HG03175 (cell line): ENCODE results near the gene ADCY2.

ENCODE experiments used
- ATAC-seq: cut with Tn5 transposase; IDR thresholded peaks from one replicate; pipeline ENCODE4 v1.9.1; 2021; ENCODE audit warnings: mild to moderate bottlenecking, moderate library complexity; ENCODE audit not compliant: unreplicated experiment

Gene ADCY2

DNA sequence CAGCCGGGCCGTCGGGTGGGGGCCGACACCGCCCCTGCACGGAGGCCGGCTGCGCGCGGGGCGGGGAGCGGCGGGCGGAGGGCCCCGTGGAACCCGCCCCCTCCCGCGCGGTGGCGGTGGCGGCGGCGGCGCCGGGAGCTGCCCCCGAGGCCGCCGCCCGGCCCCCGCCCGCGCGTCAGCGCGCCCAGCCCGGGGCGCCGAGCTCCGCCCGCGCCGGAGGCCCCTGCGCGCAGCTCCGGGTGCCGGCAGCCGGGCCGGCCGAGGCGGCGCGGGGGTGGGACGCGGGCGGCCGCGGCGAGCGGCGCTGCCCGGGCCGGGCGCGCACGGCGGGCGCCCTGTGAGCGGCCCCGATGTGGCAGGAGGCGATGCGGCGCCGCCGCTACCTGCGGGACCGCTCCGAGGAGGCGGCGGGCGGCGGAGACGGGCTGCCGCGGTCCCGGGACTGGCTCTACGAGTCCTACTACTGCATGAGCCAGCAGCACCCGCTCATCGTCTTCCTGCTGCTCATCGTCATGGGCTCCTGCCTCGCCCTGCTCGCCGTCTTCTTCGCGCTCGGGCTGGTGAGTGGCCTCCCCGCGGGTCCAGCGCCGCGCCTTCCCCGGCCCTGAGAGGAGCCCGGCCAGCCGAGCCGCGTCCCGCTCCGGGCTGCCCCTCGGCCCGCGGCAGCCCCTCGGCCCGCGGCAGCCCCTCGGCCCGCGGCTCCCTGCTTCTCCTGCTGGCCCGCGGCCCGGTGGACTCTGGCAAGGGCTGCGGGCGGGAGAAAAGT lies at the start of gene ADCY2:
Gene ADCY2, plus strand, starts transcription at position 192 of the 766 bp plus-strand sequence. Its CDS starts 159 bp downstream, at position 351.
- no peak for ATAC-seq

- no peak for ATAC-seq
Observed at GRCh38 chr5:7347377-7347776, 48.6 kb upstream of the ADCY2 start.

- no peak for ATAC-seq
Observed at GRCh38 chr5:7348168-7348854, 47.6 kb upstream of the ADCY2 start.

DNA sequence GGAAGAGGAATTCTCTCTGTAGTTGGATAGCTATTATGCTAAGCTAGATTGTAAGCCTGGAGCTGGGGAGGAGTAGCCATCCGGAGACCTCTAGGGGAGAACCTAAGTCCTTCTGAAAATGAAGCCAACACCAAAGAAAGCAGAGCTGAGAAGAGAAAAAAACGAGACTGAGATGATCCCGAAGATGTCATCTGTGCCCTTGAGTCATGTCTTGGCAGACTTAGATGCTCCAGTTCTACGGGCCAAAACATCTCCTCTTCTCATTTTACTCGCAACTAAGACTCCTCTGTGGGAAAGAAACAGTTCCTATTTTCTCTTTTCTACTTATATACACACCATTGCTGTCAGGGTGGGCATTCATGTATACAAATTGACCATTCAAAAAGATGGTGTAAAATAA lies 34.3 kb upstream of the ADCY2 start:
- no peak for ATAC-seq

DNA sequence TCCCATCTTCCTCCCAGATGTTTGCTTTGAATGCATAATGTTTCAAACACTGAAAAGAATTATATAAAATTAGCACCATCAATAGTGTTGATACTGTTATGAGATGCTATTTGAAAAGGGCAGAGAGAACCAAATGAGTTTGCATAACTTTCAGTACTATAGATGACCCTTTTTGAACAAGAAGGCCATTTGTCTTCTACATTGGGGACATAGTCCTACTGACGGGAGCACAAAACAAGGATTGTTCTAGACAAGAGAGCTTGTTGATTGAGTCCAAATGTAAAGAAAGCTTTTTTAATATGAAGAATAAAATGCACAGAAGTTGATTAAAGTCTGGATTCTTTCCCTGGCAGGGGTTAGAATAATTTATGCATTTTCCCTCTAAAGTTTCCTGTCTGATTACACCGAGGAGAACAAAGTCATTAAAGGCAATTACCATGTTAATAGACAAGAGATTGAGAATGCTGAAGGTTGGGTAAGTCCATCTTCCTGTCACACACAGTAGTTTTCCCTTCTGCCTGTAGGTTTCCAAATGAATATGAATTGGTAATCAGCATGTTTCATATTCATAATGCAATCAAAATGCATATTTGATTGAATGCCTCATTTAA lies 32.8 kb upstream of the ADCY2 start:
- ATAC-seq = no peak

- ATAC-seq = no peak
Observed at GRCh38 chr5:7364226-7364875, 31.6 kb upstream of the ADCY2 start.

- no peak for ATAC-seq
Observed at GRCh38 chr5:7367780-7368179, 28.2 kb upstream of the ADCY2 start.

DNA sequence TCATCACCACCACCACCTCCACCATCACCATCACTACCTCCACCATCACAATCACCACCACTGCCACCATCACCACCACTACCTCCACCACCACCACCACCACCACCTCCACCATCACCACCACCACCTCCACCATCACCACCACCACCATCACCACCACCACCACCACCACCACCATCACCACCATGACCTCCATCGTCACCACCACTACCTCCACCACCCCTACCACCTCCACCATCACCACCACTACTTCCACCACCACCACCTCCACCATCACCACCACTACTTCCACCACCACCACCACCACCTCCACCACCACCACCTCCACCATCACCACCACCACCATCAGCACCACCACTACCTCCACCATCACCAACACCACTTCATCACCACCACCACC lies 23.5 kb upstream of the ADCY2 start:
- ATAC-seq = no peak

GRCh38 chr5:7374186-7374585 lies 21.8 kb upstream of the ADCY2 start:
- ATAC-seq = no peak

GRCh38 chr5:7375457-7375856 lies 20.5 kb upstream of the ADCY2 start:
- no peak for ATAC-seq

- no peak for ATAC-seq
Observed at GRCh38 chr5:7376871-7377270, 19.1 kb upstream of the ADCY2 start.

GRCh38 chr5:7377761-7378160 lies 18.2 kb upstream of the ADCY2 start:
- ATAC-seq = no peak

DNA sequence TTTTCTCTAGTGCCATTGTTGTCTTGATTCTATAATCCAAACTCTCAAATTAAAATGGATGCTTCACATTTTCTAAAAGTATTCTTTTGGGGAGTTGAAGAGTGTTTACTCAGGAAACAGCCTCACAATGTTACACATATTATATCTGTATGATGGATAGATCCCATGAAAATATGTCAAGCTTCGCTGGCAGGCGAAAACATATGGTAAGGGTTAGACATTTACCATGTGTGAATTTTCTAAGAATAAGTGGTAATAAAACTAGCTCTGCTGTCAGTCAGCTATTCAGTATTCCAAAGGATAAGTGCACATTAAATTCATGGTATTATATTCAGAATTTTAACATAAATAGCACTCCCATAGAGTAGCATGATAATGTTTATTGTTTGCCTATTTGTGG lies 13.3 kb upstream of the ADCY2 start:
- ATAC-seq = no peak

DNA sequence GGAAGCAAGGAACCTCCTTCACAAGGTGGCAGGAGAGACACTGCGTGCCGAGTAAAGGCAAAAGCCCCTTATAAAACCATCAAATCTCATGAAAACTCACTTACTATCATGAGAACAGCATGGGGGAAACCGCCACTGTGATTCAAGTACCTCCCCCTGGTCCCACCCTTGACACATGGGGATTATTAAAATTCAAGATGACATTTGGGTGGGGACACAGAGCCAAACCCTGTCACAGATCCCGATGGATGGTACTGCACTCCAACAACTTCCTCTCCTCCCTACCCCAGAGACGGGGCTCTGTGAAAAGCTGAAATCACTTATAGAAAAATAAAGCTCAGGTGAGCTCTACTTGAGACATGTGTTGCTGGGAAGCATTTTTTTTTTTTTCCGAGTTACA lies 10.3 kb upstream of the ADCY2 start:
- ATAC-seq = no peak

DNA sequence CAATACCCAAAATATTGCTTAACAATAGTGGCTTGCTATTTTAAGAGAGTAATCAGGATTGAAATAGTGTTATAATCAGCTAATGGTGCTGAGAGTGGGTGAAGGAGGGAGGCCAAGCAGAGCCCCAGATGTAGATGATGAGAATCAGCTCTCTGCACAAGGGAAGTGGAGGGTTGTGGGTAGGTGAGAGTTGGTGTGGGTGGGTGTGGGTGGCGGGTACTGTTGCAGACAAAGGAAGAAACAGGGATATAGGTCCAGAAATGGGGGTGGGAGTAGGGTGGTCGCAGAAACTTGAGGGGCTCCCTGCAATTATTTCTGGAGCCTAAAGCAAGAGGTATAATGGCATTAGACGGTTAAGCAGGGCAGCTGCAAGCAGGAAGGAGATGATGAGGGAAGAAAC lies 7.4 kb upstream of the ADCY2 start:
- no peak for ATAC-seq

- ATAC-seq = no peak
Observed at GRCh38 chr5:7391215-7391614, 4.7 kb upstream of the ADCY2 start.

DNA sequence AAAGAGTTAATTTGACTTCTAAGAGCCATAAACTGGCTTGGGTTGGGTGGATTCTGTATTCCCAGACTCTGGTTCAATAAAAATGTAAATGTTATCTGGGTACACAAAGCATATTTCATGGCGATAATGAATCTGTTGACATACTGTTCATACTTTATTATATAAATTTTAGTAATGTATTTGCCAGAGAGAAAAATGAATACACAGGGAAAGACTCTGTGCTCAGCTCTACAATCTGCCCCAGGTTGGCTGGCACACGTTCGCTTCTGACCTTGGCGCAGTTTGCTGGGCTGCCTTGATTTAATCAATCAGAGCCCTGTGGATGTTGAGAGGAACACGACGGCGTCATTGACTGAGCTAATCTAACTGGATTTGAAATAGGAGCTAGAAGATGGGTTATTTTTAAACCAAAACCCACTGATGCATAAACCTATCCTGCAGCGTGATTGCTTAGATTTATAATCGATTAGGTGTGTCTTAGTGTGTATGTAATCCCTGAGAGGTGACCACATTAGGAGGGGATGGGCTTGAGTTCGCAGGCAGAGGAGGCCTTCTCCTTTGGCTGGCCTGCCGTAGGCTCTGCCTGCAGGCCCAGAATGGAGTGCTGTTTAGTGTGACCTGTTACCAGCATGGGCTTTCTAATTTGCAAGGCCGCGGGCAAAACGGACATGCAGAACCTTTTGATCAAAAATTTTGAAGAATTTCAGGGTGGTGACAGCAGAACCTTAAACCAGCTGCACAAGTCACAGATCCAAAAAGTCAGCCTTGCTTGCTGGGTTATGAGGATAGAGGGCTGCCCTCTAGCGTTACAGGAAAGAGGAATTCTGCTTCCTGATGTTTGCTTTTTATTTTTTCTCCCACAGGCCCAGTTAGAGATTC lies 3.9 kb upstream of the ADCY2 start:
- ATAC-seq = no peak

- ATAC-seq = no peak
Observed at GRCh38 chr5:7392693-7393024, 3.3 kb upstream of the ADCY2 start.

DNA sequence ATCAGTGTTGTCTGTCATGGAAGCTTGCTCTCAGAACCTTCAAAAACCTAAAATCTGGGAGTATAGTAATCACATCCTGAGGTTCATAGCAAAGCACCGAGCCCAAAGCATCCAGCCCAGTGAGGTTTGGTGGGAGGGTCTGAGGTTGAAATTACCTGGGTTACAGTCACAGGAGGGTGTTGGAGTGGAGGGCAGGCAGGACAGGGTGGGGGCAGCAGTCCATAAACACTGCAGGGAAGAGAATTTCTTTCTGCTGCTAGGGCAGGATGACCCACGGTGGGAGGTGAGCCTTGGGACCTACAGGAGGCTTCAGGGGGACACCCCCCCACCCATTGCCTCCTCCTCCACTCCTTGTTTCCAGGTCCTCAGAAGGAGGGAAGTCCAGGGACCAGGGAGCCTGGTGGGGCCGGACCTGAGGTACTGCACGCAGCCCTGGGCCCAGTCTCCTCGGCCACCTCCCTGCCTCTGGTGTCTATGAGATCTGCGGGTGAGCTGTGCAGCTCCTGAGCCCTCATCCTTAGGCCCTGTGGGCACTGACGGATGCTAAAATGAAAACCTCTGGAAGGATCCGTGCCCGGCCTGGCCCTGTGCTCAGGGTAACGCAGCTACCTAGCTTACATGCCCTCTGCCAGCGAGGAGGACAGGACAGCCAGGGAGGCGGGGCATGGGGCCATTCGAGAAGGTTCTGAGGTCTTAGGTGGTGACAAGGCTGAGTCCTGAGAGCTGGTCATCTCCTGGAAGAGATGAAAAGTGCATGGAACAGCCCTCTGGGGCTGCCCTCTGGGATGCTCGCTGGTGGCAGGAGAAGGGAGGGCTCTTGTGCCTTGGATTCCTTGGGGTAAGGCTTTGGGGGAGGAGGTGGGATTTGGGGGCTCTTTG lies 1.8 kb upstream of the ADCY2 start:
- ATAC-seq = no peak

DNA sequence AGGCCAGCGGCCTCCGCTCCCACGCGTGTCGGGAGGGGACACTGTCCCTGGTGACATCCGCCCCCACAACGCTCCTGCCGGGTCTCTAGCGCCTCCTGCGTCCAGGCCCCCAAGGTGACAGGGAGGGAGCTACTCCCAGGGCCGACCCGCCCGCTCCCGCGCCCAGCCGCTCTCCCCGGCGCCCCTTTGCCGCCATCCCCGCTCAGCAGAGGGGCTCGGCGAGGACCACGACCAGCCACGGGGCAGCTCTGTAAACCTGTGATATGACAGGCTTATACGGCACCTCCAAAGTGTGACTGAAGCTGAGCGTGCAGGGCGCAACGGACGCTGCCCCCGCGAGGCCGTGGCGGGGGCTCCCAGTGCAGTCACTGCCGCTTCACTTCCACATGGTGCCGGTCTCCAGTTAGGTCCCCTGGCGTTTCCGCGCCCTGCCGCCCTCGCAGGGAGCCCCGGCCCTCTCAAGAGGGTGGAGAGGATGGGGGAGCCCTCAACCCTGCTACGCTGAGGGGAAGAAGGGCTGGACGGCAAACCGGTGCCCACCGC lies 978 bp upstream of the ADCY2 start:
- no peak for ATAC-seq
